Transverse colon (tissue), 4 donors: Measurements from ENCODE around the gene ECT2L. TPM values are rescaled to one million over a fixed set of nuclear protein-coding genes. Genes with fewer than 3 reads are reported as not detected.

Source experiments
- DNase-seq: peaks from one replicate; pipeline ENCODE4 v3.0.0-alpha.2; 2019
- H3K27ac ChIP-seq, 4 donors: fragments of 200-600 bp; sonication (generic); 2 replicates each; pipeline ENCODE4 v1.5.1; 2016 to 2018; ENCODE audit warnings: inconsistent platforms in 4 of 4
- H3K27me3 ChIP-seq: fragments of 200-600 bp; sonication (generic); 2 replicates; pipeline ENCODE4 v1.5.1; 2017; ENCODE audit warnings: inconsistent platforms
- H3K36me3 ChIP-seq, 4 donors: fragments of 200-600 bp; sonication (generic); 2 replicates each; pipeline ENCODE4 v1.5.1; 2017 to 2019; ENCODE audit warnings: inconsistent platforms in 4 of 4
- H3K4me1 ChIP-seq, 4 donors: fragments of 200-600 bp; sonication (generic); 2 replicates each; pipeline ENCODE4 v1.5.1; 2017 to 2020; ENCODE audit warnings: inconsistent platforms in 4 of 4
- H3K4me3 ChIP-seq, 4 donors: fragments of 200-600 bp; sonication (generic); 1 replicate in 1 of 4; 2 replicates in 3 of 4; pipeline versions ENCODE4 v1.5.1 to v1.6.1; 2017 to 2019; ENCODE audit warnings: inconsistent platforms in 4 of 4
- H3K9me3 ChIP-seq, 2 donors: fragments of 200-600 bp; sonication (generic); 2 replicates each; pipeline ENCODE4 v1.5.1; 2017 to 2019; ENCODE audit warnings: inconsistent platforms in 2 of 2
- CTCF ChIP-seq, 5 experiments: fragments of 200-600 bp in 3 of 5; fragments of 450-650 bp in 2 of 5; sonication (generic) in 3 of 5; IDR thresholded peaks; 1 replicate in 2 of 5; 2 replicates in 3 of 5; pipeline ENCODE4 v1.5.1; 2016 to 2017; ENCODE audit warnings: antibody characterized with exemption in 5 of 5, inconsistent platforms in 3 of 5, mild to moderate bottlenecking in 2 of 5, moderate library complexity in 1 of 5
- EP300 ChIP-seq: sonication (generic); formaldehyde crosslinking; IDR thresholded peaks from one replicate; pipeline ENCODE4 v1.6.1; 2017; ENCODE audit warnings: antibody characterized with exemption, low read depth
- POLR2A ChIP-seq: fragments of 450-650 bp; IDR thresholded peaks from one replicate; pipeline ENCODE4 v1.6.1; 2016; ENCODE audit warnings: antibody characterized with exemption, mild to moderate bottlenecking, moderate library complexity
- POLR2AphosphoS5 ChIP-seq, 3 donors: sonication (generic); formaldehyde crosslinking; IDR thresholded peaks; one replicate each; pipeline ENCODE4 v1.6.1; 2016; ENCODE audit warnings: antibody characterized with exemption in 3 of 3
- WGBS, 2 donors: methylation state at CpG; one replicate each; pipeline ENCODE4 v1.1.5; 2018; ENCODE audit warnings: low coverage in 1 of 2; 5-methylcytosine and 5-hydroxymethylcytosine counted together
- in situ Hi-C, 4 donors: fragments of 200-750 bp; cut with MboI; loops; one replicate each; pipeline versions ENCODE4 v1.15.0 to v1.15.1; 2017; ENCODE audit warnings: low sequenced_read_pairs in 3 of 4, low pct_ligation_motif_present in 1 of 4, low pct_unique_long_range_greater_than_20kb in 1 of 4
- intact Hi-C: fragments of 100-400 bp; cut with DNase I; formaldehyde crosslinking; loops from one replicate; pipeline ENCODE4 v1.15.1; 2023; ENCODE audit warnings: low total_unique reads
- total RNA-seq, 4 donors: library from RNA; depleted of rRNA; stranded (reverse); fragments of >200 nt; gene quantifications; one replicate each; pipeline ENCODE4 v1.1.0, GENCODE V29; 2016

Gene ECT2L
- total RNA-seq, 4 donors from 2014 or later = 0.16 TPM; not detected in 3

- intact Hi-C loops (no loop called here), in situ Hi-C loops (no loop called here)
- Histone ChIP-seq H3K9me3 (no peaks in the 10 kb centered on the region), H3K36me3 (no peaks in the 10 kb centered on the region), H3K27me3 (no peaks in the 10 kb centered on the region), H3K4me1 (peaks cover 0 to 6% (median 0%) of the 10 kb centered on the region in 4 donors), H3K27ac (no peak overlapping the region), H3K4me3 (no peak overlapping the region)
- no peak for DNase-seq
- WGBS, 2 donors = 95 to 100% methylated on average over 2 of the region's 2 CpGs
- TF ChIP-seq POLR2AphosphoS5 (IDR thresholded peaks at IDR 0.05) (no peak), POLR2A (no peak), EP300 (no peak)
Observed at GRCh38 chr6:138832182-138832581, 36.3 kb downstream of the ECT2L start.

- 55 to 58% methylated on average over 4 of the region's 4 CpGs for WGBS, 2 donors
Observed at GRCh38 chr6:138833816-138834539, 38.1 kb downstream of the ECT2L start.

GRCh38 chr6:138837246-138837645 lies 41.4 kb downstream of the ECT2L start:
- H3K27ac ChIP-seq = no peak overlapping the region
- H3K4me3 ChIP-seq = no peak overlapping the region
- WGBS, 2 donors = 91 to 92% methylated on average over 6 of the region's 6 CpGs
- H3K4me1 ChIP-seq = peaks cover 0 to 6% (median 0%) of the 10 kb centered on the region in 4 donors
- no peaks in the 10 kb centered on the region for H3K9me3 ChIP-seq
- no peak for DNase-seq
- intact Hi-C loops = no loop called here
- H3K27me3 ChIP-seq = no peaks in the 10 kb centered on the region
- TF ChIP-seq EP300 (no peak), CTCF (IDR thresholded peaks at IDR 0.05) (no peak)
- H3K36me3 ChIP-seq = no peaks in the 10 kb centered on the region
- in situ Hi-C loops = no loop called here

More at GRCh38 chr6:138833816-138834539, 38.1 kb downstream of the ECT2L start:
- Histone ChIP-seq H3K4me3 (no peak overlapping the region), H3K9me3 (no peaks in the 10 kb centered on the region), H3K4me1 (peaks cover 0 to 6% (median 0%) of the 10 kb centered on the region in 4 donors), H3K27me3 (no peaks in the 10 kb centered on the region), H3K27ac (peak overlapping the region in 2 of 4 donors; percentile 47 to 52), H3K36me3 (no peaks in the 10 kb centered on the region)
- TF ChIP-seq CTCF (IDR thresholded peaks at IDR 0.05) (no peak), POLR2A (no peak), POLR2AphosphoS5 (IDR thresholded peaks at IDR 0.05) (no peak), EP300 (no peak)
- in situ Hi-C loops = no loop called here
- no peak for DNase-seq
- intact Hi-C loops = no loop called here

- H3K36me3 ChIP-seq = no peaks in the 10 kb centered on the region
- intact Hi-C loops (no loop called here), in situ Hi-C loops (no loop called here)
- TF ChIP-seq POLR2AphosphoS5 (IDR thresholded peaks at IDR 0.05) = no peak
- no peaks in the 10 kb centered on the region for H3K9me3 ChIP-seq
- no peak for DNase-seq
- 46 to 48% methylated on average over 4 to 9 of the region's 9 CpGs for WGBS, 2 donors
- H3K4me1 ChIP-seq = peaks cover 0 to 6% (median 0%) of the 10 kb centered on the region in 4 donors
- H3K27me3 ChIP-seq = no peaks in the 10 kb centered on the region
- H3K4me3 ChIP-seq = no peak overlapping the region
- H3K27ac ChIP-seq = no peak overlapping the region
Observed at GRCh38 chr6:138844192-138844591, 48.3 kb downstream of the ECT2L start.

GRCh38 chr6:138847884-138848283 lies 52.0 kb downstream of the ECT2L start:
- no peak overlapping the region for H3K27ac ChIP-seq
- TF ChIP-seq CTCF (IDR thresholded peaks at IDR 0.05) (no peak), EP300 (no peak), POLR2AphosphoS5 (IDR thresholded peaks at IDR 0.05) (no peak), POLR2A (no peak)
- no peak overlapping the region for H3K4me3 ChIP-seq
- in situ Hi-C loops = no loop called here
- no peaks in the 10 kb centered on the region for H3K27me3 ChIP-seq
- no peaks in the 10 kb centered on the region for H3K9me3 ChIP-seq
- H3K36me3 ChIP-seq = no peaks in the 10 kb centered on the region
- WGBS, 2 donors = 76 to 87% methylated on average over 4 of the region's 4 CpGs
- no peak for DNase-seq
- intact Hi-C loops = no loop called here
- H3K4me1 ChIP-seq = peaks cover 0 to 6% (median 0%) of the 10 kb centered on the region in 4 donors
